Ishikawa (cell line): ENCODE measurements around the gene SCN2B.

ENCODE experiments used
- CEBPB ChIP-seq: IDR thresholded peaks from 2 replicates; pipeline ENCODE4 v1.6.1; 2012
- CREB1 ChIP-seq: IDR thresholded peaks from 2 replicates; pipeline ENCODE4 v1.6.1; 2012; ENCODE audit warnings: low read depth
- EGR1 ChIP-seq: IDR thresholded peaks from 2 replicates; pipeline ENCODE4 v1.6.1; 2012
- EP300 ChIP-seq: IDR thresholded peaks from 2 replicates; pipeline ENCODE4 v1.6.1; 2012; ENCODE audit warnings: borderline replicate concordance
- FOXM1 ChIP-seq: IDR thresholded peaks from 2 replicates; pipeline ENCODE4 v1.6.1; 2012; ENCODE audit warnings: low read depth, borderline replicate concordance
- NFIC ChIP-seq: IDR thresholded peaks from 2 replicates; pipeline ENCODE4 v1.6.1; 2012
- RAD21 ChIP-seq: IDR thresholded peaks from 2 replicates; pipeline ENCODE4 v1.6.1; 2012; ENCODE audit warnings: low read depth
- TAF1 ChIP-seq: IDR thresholded peaks from 2 replicates; pipeline ENCODE4 v1.6.1; 2012; ENCODE audit warnings: low read depth, mild to moderate bottlenecking
- TCF12 ChIP-seq: IDR thresholded peaks from 2 replicates; pipeline ENCODE4 v1.6.1; 2012; ENCODE audit warnings: low read depth
- TEAD4 ChIP-seq: IDR thresholded peaks from 2 replicates; pipeline ENCODE4 v1.6.1; 2012
- YY1 ChIP-seq: IDR thresholded peaks from 2 replicates; pipeline ENCODE4 v1.6.1; 2012; ENCODE audit warnings: low read depth
- ZBTB7A ChIP-seq: IDR thresholded peaks from 2 replicates; pipeline ENCODE4 v1.6.1; 2012; ENCODE audit warnings: low read depth
- TF ChIP-seq, protein P1 (sequence below): IDR thresholded peaks from 2 replicates; pipeline ENCODE4 v1.6.1; 2012
- TF ChIP-seq, protein P2 (sequence below): IDR thresholded peaks from 2 replicates; pipeline ENCODE4 v1.6.1; 2012
- TF ChIP-seq, protein P3 (sequence below): IDR thresholded peaks from 2 replicates; pipeline ENCODE4 v1.6.1; 2012; ENCODE audit warnings: low read depth, mild to moderate bottlenecking

SCN2B gene

DNA sequence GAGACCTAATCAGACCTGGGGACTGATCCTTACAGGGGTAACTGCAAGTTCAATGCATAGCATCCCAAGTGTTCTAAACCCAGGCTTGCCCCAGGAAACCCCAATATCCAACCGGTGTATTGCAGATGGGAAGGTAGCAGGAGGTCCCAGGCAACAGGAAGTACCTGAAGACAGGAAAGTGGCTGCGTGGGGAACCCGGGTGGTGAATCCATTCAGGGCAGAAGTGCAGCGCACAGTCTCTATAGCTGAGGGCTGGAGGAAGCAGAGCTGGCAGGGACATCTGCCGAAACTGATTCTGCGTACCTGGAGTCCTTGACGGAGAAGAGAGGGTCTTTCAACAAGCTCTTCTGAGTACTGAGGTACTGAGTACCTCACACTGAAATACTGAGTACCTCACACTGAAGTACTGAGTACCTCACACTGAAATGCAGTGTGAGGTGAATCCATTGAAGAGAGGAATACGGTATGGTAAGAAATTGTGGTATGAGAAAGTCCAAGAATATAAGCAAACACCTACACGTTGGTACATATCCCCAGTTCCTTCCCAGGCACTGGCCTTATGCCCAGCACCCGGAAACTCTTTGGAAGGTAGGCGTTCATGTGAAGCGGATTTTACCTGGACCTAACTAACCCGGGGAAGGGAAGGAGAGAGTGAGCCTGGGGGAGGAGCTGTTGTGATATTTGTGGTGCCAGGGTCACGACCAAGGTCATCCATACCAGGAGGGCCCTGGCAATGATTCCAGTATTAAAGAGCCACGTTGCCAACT is 43.9 kb downstream of the SCN2B start:
- TF ChIP-seq YY1: no peak
- no peak for TF ChIP-seq CREB1
- TF ChIP-seq, protein P1, sequence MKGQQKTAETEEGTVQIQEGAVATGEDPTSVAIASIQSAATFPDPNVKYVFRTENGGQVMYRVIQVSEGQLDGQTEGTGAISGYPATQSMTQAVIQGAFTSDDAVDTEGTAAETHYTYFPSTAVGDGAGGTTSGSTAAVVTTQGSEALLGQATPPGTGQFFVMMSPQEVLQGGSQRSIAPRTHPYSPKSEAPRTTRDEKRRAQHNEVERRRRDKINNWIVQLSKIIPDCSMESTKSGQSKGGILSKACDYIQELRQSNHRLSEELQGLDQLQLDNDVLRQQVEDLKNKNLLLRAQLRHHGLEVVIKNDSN: no peak
- no peak for TF ChIP-seq CEBPB
- TF ChIP-seq TEAD4: no peak
- no peak for TF ChIP-seq RAD21

DNA sequence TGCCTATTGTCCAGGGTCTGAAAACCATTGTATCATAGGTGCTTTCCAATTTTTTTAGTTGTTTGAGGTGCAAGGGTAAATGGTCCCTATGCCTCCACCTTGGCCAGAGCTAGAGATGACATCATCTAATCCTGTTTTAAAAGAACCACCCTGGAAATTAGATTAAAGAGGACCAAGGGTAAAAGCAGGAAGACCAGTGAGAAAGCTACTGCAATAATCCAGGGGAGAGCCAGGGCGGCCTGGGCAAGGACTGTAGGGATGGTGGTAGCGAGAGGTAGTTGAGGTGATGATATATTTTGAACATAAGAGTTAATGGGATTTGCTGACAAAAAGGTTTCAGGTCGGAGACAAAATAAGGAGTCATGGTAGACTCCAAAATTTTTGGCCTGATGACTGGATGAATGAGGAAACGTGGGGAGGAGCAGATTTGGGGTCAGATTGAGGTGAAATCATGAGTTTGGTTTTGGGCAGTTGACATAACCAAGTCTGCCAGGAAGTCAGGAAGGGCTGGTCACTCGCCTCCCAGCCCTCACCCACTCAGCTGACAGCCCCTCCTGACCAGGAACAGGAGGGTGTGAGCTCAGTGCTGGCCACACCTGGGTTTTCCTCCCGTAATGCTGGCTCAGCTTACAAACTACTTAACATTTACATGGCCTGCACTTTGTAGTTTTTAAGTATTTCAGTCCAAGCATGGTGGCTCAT is 46.8 kb downstream of the SCN2B start:
- TF ChIP-seq, protein P2, sequence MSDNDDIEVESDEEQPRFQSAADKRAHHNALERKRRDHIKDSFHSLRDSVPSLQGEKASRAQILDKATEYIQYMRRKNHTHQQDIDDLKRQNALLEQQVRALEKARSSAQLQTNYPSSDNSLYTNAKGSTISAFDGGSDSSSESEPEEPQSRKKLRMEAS: no peak
- no peak for TF ChIP-seq NFIC
- TF ChIP-seq YY1: no peak
- TF ChIP-seq TAF1: no peak
- TF ChIP-seq FOXM1: no peak

DNA sequence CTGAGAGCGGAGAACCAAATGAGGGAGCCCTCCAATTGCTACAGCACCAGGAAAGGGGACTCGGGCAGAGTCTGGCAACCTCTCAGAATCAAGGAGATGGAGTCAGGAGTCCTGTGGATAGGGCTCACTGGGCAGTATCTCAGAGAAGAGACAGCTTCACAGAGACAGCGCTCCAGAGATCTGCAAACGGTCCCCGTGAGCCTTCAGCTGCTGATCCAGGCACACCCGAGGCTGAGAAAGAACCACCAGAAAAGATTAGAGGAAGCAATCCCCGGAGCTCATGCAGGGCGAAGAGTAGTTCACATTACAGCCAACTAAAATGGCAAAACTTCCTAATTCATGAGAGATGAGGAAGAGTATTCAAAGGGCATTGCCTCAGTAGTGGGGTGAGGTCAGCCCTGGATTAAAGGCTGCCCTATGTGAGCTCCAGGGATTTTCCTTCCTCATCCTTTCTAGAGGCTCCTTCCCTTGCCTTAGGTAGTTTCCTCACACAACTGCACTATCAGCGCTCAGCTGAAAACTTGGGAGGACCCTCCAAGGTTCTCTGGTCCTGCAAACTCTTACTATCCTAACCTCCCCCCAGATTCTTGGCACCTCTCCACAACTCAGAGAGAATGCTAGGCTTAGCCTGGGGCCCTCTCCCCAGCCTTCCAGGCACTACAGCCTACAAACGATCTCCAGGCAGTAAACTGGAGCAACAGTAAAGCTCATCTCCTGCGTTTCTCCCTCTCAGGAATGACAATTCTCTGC is 47.5 kb downstream of the SCN2B start:
- no peak for TF ChIP-seq FOXM1
- TF ChIP-seq, protein P2: no peak
- no peak for TF ChIP-seq NFIC
- no peak for TF ChIP-seq EP300
- TF ChIP-seq TAF1: no peak
- TF ChIP-seq TCF12: no peak
- no peak for TF ChIP-seq CREB1
- TF ChIP-seq, protein P1: no peak
- no peak for TF ChIP-seq RAD21
- TF ChIP-seq CEBPB: no peak
- no peak for TF ChIP-seq TEAD4
- no peak for TF ChIP-seq ZBTB7A
- no peak for TF ChIP-seq YY1
- no peak for TF ChIP-seq EGR1
- TF ChIP-seq, protein P3, sequence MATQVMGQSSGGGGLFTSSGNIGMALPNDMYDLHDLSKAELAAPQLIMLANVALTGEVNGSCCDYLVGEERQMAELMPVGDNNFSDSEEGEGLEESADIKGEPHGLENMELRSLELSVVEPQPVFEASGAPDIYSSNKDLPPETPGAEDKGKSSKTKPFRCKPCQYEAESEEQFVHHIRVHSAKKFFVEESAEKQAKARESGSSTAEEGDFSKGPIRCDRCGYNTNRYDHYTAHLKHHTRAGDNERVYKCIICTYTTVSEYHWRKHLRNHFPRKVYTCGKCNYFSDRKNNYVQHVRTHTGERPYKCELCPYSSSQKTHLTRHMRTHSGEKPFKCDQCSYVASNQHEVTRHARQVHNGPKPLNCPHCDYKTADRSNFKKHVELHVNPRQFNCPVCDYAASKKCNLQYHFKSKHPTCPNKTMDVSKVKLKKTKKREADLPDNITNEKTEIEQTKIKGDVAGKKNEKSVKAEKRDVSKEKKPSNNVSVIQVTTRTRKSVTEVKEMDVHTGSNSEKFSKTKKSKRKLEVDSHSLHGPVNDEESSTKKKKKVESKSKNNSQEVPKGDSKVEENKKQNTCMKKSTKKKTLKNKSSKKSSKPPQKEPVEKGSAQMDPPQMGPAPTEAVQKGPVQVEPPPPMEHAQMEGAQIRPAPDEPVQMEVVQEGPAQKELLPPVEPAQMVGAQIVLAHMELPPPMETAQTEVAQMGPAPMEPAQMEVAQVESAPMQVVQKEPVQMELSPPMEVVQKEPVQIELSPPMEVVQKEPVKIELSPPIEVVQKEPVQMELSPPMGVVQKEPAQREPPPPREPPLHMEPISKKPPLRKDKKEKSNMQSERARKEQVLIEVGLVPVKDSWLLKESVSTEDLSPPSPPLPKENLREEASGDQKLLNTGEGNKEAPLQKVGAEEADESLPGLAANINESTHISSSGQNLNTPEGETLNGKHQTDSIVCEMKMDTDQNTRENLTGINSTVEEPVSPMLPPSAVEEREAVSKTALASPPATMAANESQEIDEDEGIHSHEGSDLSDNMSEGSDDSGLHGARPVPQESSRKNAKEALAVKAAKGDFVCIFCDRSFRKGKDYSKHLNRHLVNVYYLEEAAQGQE: no peak

DNA sequence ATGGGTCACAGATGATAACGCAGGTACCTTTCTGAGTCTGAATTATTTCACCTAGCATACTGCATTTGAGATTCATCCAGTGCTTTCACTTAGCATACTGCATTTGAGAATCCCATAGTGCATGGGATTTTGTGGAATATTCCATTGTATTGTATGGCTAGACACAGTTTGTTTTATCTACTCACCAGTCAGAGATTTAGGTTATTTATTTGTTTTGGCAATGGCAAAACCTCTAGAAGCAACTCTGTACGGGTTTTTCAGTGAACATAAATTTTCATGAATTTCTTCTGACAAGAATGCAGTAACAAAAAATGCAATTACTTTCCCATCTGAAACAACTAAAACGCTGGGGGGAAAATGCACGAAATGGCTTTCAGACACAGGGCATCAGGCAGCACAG is 48.1 kb downstream of the SCN2B start:
- TF ChIP-seq YY1 (no peak), EGR1 (no peak), TCF12 (no peak), RAD21 (no peak), TAF1 (no peak), NFIC (no peak)
- TF ChIP-seq, protein P1: no peak
- TF ChIP-seq, protein P2: no peak

DNA sequence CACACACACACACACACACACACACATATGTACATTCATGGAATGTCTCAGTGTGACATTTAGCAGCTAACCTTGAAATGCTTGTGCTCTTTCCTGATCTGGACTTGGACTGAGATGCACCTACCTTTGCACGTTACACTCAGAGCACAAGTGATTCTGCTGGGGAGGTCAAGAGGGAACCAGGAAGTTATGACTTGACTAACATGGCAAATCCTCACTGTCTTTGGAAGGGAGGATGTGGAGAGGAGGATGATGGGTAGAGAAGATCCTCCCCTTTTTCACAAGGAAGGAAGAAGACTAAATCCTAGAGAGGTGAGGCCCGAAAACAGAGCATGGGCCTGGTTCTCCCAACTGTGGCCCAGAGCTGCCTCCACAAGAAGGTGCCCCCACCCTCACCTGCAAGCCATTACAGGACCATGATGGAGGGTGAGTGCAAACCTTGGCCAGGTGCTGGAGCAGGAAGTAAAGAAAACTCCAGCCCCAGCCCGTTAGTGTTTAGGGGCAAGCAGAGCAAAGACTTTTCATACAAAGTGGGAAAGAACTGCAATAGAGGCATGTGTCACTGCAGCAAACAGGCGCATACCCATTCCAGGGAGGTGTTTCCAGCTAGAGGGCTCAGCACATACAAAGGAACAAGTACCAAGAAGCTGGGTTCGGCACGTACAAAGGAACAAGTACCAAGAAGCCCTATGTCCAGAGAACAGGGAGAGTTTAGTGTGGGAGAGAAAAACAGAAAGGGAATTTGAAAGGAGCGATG is 50.2 kb downstream of the SCN2B start:
- TF ChIP-seq, protein P2: no peak
- no peak for TF ChIP-seq CEBPB
- TF ChIP-seq EGR1: no peak
- TF ChIP-seq YY1: no peak
- TF ChIP-seq ZBTB7A: no peak
- no peak for TF ChIP-seq EP300
- no peak for TF ChIP-seq TCF12
- TF ChIP-seq TEAD4: no peak
- no peak for TF ChIP-seq NFIC
- no peak for TF ChIP-seq FOXM1
